ENCODE data around the gene PARVA. TPM values are rescaled to one million over a fixed set of nuclear protein-coding genes. Genes with fewer than 3 reads are reported as not detected.

Gene PARVA
- total RNA-seq, 1 donor from 2014 or later: 45.9 TPM

DNA sequence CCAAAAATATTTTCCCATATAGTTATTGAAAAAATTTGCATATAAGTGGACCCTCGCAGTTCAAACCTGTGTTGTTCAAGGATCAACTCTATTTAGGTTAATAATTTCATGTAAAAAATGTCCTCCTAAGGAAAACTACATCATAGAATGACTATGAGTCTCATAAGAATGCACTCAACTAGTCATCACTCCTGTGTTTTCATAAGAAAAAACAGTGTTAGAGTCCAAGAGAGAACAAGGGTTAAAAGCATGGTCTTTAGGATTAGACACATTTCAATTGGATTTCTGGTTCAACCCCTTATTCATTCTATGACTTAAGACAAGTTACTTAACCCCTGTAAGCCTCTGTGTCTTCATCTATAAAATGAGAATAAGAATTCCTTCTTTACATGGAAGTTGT lies 5.1 kb downstream of the PARVA start:
- Histone ChIP-seq H3K36me3 (ENCODE audit: control insufficient read depth, insufficient read depth, low read length) (no peaks in the 10 kb centered on the region), H3K27me3 (ENCODE audit: control insufficient read depth, insufficient read depth, low read length) (no peaks in the 10 kb centered on the region), H3K4me3 (ENCODE audit: low read depth, low read length) (no peak overlapping the region)
- TF ChIP-seq, protein P1, sequence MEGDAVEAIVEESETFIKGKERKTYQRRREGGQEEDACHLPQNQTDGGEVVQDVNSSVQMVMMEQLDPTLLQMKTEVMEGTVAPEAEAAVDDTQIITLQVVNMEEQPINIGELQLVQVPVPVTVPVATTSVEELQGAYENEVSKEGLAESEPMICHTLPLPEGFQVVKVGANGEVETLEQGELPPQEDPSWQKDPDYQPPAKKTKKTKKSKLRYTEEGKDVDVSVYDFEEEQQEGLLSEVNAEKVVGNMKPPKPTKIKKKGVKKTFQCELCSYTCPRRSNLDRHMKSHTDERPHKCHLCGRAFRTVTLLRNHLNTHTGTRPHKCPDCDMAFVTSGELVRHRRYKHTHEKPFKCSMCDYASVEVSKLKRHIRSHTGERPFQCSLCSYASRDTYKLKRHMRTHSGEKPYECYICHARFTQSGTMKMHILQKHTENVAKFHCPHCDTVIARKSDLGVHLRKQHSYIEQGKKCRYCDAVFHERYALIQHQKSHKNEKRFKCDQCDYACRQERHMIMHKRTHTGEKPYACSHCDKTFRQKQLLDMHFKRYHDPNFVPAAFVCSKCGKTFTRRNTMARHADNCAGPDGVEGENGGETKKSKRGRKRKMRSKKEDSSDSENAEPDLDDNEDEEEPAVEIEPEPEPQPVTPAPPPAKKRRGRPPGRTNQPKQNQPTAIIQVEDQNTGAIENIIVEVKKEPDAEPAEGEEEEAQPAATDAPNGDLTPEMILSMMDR (IDR thresholded peaks at IDR 0.05; ENCODE audit: insufficient read depth, low read length, poor library complexity, severe bottlenecking): no peak
- DNase-seq (ENCODE audit: low read depth): no peak

DNA sequence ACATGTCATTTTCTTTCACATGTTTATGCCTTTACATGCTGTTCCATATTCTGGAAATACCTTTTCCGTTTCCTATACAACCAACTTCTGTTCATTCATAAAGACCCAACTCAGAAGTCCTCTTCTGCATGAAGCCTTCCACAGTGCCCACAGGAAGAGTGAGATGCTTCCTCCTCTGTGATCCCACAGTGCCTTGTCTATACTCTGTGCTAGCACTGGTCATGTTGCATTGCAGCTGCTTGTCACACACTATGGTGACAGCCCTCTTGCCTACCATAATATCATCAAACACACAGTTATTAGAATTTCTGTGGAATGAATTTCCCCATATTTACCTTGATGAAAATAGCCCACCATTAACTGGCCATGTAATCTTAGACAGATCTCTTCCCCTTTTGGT lies 8.9 kb downstream of the PARVA start:
- no peaks in the 10 kb centered on the region for H3K36me3 ChIP-seq (ENCODE audit: control insufficient read depth, insufficient read depth, low read length)
- DNase-seq (ENCODE audit: low read depth): no peak
- no peaks in the 10 kb centered on the region for H3K27me3 ChIP-seq (ENCODE audit: control insufficient read depth, insufficient read depth, low read length)
- TF ChIP-seq, protein P1 (IDR thresholded peaks at IDR 0.05; ENCODE audit: insufficient read depth, low read length, poor library complexity, severe bottlenecking): no peak
- no peak overlapping the region for H3K4me3 ChIP-seq (ENCODE audit: low read depth, low read length)

DNA sequence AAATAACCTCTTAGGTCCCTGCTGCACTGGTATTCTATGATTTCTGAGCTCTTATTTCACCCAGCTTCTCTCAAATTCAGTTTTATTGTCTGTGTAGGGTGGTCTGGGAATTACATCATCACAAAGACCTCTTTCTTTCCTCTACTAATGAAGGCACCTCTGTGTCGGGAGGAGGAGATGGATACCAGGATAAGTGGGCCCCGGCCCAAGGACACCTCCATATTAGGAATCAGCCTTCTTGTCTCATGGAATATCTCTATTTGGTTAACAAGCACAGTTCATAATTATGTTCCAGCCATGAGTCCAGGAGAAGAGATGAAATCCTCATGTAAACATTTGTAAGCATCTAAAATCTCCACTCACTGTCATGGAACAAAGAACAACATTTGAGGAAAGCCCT lies 9.4 kb downstream of the PARVA start:
- no peak overlapping the region for H3K4me3 ChIP-seq (ENCODE audit: low read depth, low read length)
- no peak for DNase-seq (ENCODE audit: low read depth)
- TF ChIP-seq, protein P1 (IDR thresholded peaks at IDR 0.05; ENCODE audit: insufficient read depth, low read length, poor library complexity, severe bottlenecking): no peak
- no peaks in the 10 kb centered on the region for H3K27me3 ChIP-seq (ENCODE audit: control insufficient read depth, insufficient read depth, low read length)
- no peaks in the 10 kb centered on the region for H3K36me3 ChIP-seq (ENCODE audit: control insufficient read depth, insufficient read depth, low read length)

DNA sequence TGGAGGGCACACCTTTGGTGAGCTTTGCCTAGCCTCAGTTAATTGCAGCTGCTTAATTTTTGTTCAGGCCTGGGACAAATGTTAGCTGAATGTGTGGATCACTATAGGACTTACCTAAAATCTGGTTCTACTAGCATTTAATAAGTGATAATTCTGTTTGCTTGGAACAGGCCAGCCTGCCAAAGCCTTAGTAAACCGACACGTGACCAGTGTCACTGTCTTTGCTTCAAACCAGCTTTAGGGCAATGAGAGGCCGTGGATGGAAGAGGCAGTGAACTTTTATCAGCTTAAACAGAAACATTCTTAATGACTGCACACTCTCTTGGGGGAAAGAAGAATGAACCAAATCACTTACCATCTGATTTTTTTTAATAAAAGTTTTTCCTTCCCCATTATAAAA lies 10.8 kb downstream of the PARVA start:
- TF ChIP-seq, protein P1 (IDR thresholded peaks at IDR 0.05; ENCODE audit: insufficient read depth, low read length, poor library complexity, severe bottlenecking): no peak
- Histone ChIP-seq H3K36me3 (ENCODE audit: control insufficient read depth, insufficient read depth, low read length) (no peaks in the 10 kb centered on the region), H3K27me3 (ENCODE audit: control insufficient read depth, insufficient read depth, low read length) (no peaks in the 10 kb centered on the region), H3K4me3 (ENCODE audit: low read depth, low read length) (no peak overlapping the region)
- no peak for DNase-seq (ENCODE audit: low read depth)

DNA sequence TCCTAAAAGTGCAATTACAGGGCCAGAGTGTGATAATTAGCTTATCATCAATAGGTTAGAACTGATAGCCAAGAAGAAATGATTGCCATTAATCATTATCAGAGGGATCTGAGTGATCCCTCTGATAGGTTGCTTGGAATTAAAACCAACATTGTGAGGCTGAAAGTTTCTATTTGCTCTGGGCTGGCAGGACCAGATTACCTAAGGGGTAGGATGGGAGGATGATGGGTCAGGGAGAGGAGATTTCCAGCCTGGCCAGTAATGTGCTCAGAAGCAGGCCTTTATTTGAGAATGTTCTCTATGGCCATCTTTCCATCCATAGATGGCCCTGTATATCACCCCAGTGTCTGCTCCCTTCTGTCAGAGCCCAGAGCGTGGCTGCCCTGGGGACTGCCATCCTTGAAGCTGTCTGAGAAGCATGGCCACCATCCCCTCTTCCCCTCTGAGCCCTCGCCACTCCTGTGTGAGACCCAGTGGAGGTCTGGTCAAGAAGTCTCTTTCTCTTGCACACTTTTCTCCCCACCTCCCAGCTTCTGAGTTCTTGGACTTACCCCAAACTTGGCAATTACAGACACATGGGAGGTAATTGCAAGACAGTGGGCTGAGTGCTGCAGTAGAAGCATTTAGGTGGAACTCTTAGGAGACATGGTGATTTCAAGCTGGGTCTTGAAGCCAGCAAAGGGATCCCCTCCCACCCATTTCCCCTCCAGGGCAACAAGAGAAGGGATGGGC lies 11.7 kb downstream of the PARVA start:
- Histone ChIP-seq H3K4me3 (ENCODE audit: low read depth, low read length) (no peak overlapping the region), H3K27me3 (ENCODE audit: control insufficient read depth, insufficient read depth, low read length) (no peaks in the 10 kb centered on the region), H3K36me3 (ENCODE audit: control insufficient read depth, insufficient read depth, low read length) (no peaks in the 10 kb centered on the region)
- TF ChIP-seq, protein P1 (IDR thresholded peaks at IDR 0.05; ENCODE audit: insufficient read depth, low read length, poor library complexity, severe bottlenecking): no peak
- no peak for DNase-seq (ENCODE audit: low read depth)
